Right cardiac atrium (tissue), 5 donors: ENCODE results near the gene SGSM1. TPM values are rescaled to one million over a fixed set of nuclear protein-coding genes. Genes with fewer than 3 reads are reported as not detected.
A peak's percentile ranks its signal among the peaks of the same experiment; 100 is the strongest.

Source experiments
- ATAC-seq, 2 donors: fragments of 200-7000 bp; cut with Tn5 transposase; one replicate each; pipeline versions ENCODE4 v1.8.0 to v1.9.1; 2020; ENCODE audit warnings: moderate library complexity in 2 of 2, mild to moderate bottlenecking in 1 of 2
- DNase-seq, 3 donors: peaks; one replicate each; pipeline ENCODE4 v3.0.0-alpha.2; 2020
- H3K27ac ChIP-seq: one replicate; pipeline ENCODE4 v1.5.1; 2013; ENCODE audit warnings: mild to moderate bottlenecking, low read length, control low read depth, moderate library complexity
- H3K27me3 ChIP-seq: one replicate; pipeline ENCODE4 v1.6.1; 2013; ENCODE audit not compliant: control insufficient read depth, insufficient read depth
- H3K4me1 ChIP-seq: one replicate; pipeline ENCODE4 v1.6.1; 2013; ENCODE audit warnings: low read length; ENCODE audit not compliant: control insufficient read depth, insufficient read depth
- H3K4me3 ChIP-seq: one replicate; pipeline ENCODE4 v1.5.1; 2013; ENCODE audit warnings: low read length, control low read depth
- H3K9me3 ChIP-seq: one replicate; pipeline ENCODE4 v1.6.1; 2013; ENCODE audit warnings: low read length; ENCODE audit not compliant: control insufficient read depth
- WGBS: extraction: QIAGEN DNeasy Blood & Tissue Kit; methylation state at CpG from one replicate; pipeline ENCODE4 v1.1.7; 2013; 5-methylcytosine and 5-hydroxymethylcytosine counted together
- intact Hi-C, 4 donors: fragments of 100-400 bp; cut with DNase I; formaldehyde crosslinking; loops; one replicate each; pipeline versions ENCODE4 v1.11.0 to v1.14.0; 2022 to 2023
- polyA plus RNA-seq: library from polyadenylated mRNA; stranded (reverse); fragments of 200-250 nt; gene quantifications from one replicate; pipeline ENCODE4 v1.2.3, GENCODE V29; 2013
- total RNA-seq, 4 donors: library from RNA; stranded (reverse); fragmentation: NEBNext Ultra II Directional; extraction: Animal tissue kit (Norgen Biotek cat#: 25700); gene quantifications; one replicate each; pipeline ENCODE4 v1.2.1, GENCODE V29; 2021
- donor health status: healthy with polysubstance abuse.
- donor health status: DM: no; HTN: yes; CAD: no.
- donor health status: DM: no; HTN: no; CAD: no.
- donor health status: DM: no; HTN: yes; CAD: no; lungs with severe emphysema.
- donor health status: DM: yes; HTN: yes; CAD: no.

Gene SGSM1
- total and polyA plus RNA-seq, 5 donors = 15.0 to 47.5 (median 33.1) TPM

GRCh38 chr22:24952837-24953383 is 146.9 kb downstream of the SGSM1 start:
- H3K27me3 ChIP-seq = no peaks in the 10 kb centered on the region
- DNase-seq = peak in 2 of 3 donors; percentile 60 to 61
- WGBS = 1% methylated on average over 35 of the region's 35 CpGs
- intact Hi-C loops = loop anchor here (1.0 to 5.0 kb wide), 3 partner anchors 74 to 96 kb away; no protein-coding TSS in a partner anchor
- ATAC-seq = peak; percentile 42 to 46
- H3K4me3 ChIP-seq = peak overlapping the region; percentile 61
- H3K4me1 ChIP-seq = no peaks in the 10 kb centered on the region
- no peaks in the 10 kb centered on the region for H3K9me3 ChIP-seq
- peak overlapping the region; percentile 52 for H3K27ac ChIP-seq

- peak; percentile 31 to 66 for ATAC-seq
- intact Hi-C loops = loop anchor here (2.0 to 5.0 kb wide), 2 partner anchors 74 to 95 kb away; no protein-coding TSS in a partner anchor
Observed at GRCh38 chr22:24953384-24954113, 147.5 kb downstream of the SGSM1 start.

GRCh38 chr22:24954114-24954463 is 148.1 kb downstream of the SGSM1 start:
- peak overlapping the region; percentile 39 for H3K27ac ChIP-seq
- DNase-seq = no peak
- 43% methylated on average over 4 of the region's 4 CpGs for WGBS
- H3K9me3 ChIP-seq = no peaks in the 10 kb centered on the region
- no peaks in the 10 kb centered on the region for H3K27me3 ChIP-seq
- peak overlapping the region; percentile 61 for H3K4me3 ChIP-seq
- intact Hi-C loops = loop anchor here in 2 of 4 donors (5.0 kb wide), 1 partner anchor 73 kb away; no protein-coding TSS in a partner anchor
- no peaks in the 10 kb centered on the region for H3K4me1 ChIP-seq
- ATAC-seq = no peak

More at GRCh38 chr22:24953384-24954113, 147.5 kb downstream of the SGSM1 start:
- WGBS = 6% methylated on average over 47 of the region's 47 CpGs
- DNase-seq = peak; percentile 73 to 81 (median 80)
- H3K27me3 ChIP-seq = no peaks in the 10 kb centered on the region
- peak overlapping the region; percentile 61 for H3K4me3 ChIP-seq
- H3K9me3 ChIP-seq = no peaks in the 10 kb centered on the region
- peak overlapping the region; percentile 52 for H3K27ac ChIP-seq
- H3K4me1 ChIP-seq = no peaks in the 10 kb centered on the region

GRCh38 chr22:24954856-24955255 is 148.8 kb downstream of the SGSM1 start:
- DNase-seq = no peak
- intact Hi-C loops = loop anchor here in 2 of 4 donors (5.0 kb wide), 2 partner anchors 42 to 72 kb away; no protein-coding TSS in a partner anchor
- WGBS = 91% methylated on average over 8 of the region's 8 CpGs
- no peaks in the 10 kb centered on the region for H3K4me1 ChIP-seq
- H3K27ac ChIP-seq = no peak overlapping the region
- H3K9me3 ChIP-seq = no peaks in the 10 kb centered on the region
- H3K4me3 ChIP-seq = no peak overlapping the region
- no peak for ATAC-seq
- H3K27me3 ChIP-seq = no peaks in the 10 kb centered on the region

GRCh38 chr22:24957043-24957442 is 151.0 kb downstream of the SGSM1 start:
- 80% methylated on average over 2 of the region's 2 CpGs for WGBS
- no peaks in the 10 kb centered on the region for H3K4me1 ChIP-seq
- H3K27me3 ChIP-seq = no peaks in the 10 kb centered on the region
- H3K4me3 ChIP-seq = no peak overlapping the region
- DNase-seq (no peak), ATAC-seq (no peak)
- intact Hi-C loops = loop anchor here in 1 of 4 donors (5.0 kb wide), 1 partner anchor 40 kb away; no protein-coding TSS in a partner anchor
- H3K27ac ChIP-seq = no peak overlapping the region
- no peaks in the 10 kb centered on the region for H3K9me3 ChIP-seq

- 86% methylated on average over 11 of the region's 11 CpGs for WGBS
- ATAC-seq = no peak
- DNase-seq = peak in 1 of 3 donors; percentile 58
- no peaks in the 10 kb centered on the region for H3K27me3 ChIP-seq
- no peaks in the 10 kb centered on the region for H3K9me3 ChIP-seq
- no peak overlapping the region for H3K4me3 ChIP-seq
- peaks cover 4% of the 10 kb centered on the region for H3K4me1 ChIP-seq
- H3K27ac ChIP-seq = no peak overlapping the region
- intact Hi-C loops = no loop called here
Observed at GRCh38 chr22:24961217-24961844, 155.3 kb downstream of the SGSM1 start.

GRCh38 chr22:24962094-24962493 is 156.1 kb downstream of the SGSM1 start:
- intact Hi-C loops = no loop called here
- 92% methylated on average over 8 of the region's 8 CpGs for WGBS
- Histone ChIP-seq H3K27ac (no peak overlapping the region), H3K4me1 (peaks cover 4% of the 10 kb centered on the region), H3K9me3 (no peaks in the 10 kb centered on the region), H3K27me3 (no peaks in the 10 kb centered on the region), H3K4me3 (no peak overlapping the region)
- ATAC-seq (no peak), DNase-seq (no peak)

GRCh38 chr22:24962835-24963234 is 156.8 kb downstream of the SGSM1 start:
- Histone ChIP-seq H3K27me3 (no peaks in the 10 kb centered on the region), H3K4me3 (no peak overlapping the region), H3K4me1 (peaks cover 4% of the 10 kb centered on the region), H3K27ac (no peak overlapping the region), H3K9me3 (no peaks in the 10 kb centered on the region)
- intact Hi-C loops = no loop called here
- DNase-seq = no peak
- 91% methylated on average over 11 of the region's 11 CpGs for WGBS
- no peak for ATAC-seq

- 60% methylated on average over 3 of the region's 3 CpGs for WGBS
- no peak for DNase-seq
- no peaks in the 10 kb centered on the region for H3K27me3 ChIP-seq
- no peak overlapping the region for H3K4me3 ChIP-seq
- peak in 1 of 2 donors; percentile 22 for ATAC-seq
- intact Hi-C loops = no loop called here
- H3K4me1 ChIP-seq = peaks cover 8% of the 10 kb centered on the region
- H3K27ac ChIP-seq = no peak overlapping the region
- H3K9me3 ChIP-seq = no peaks in the 10 kb centered on the region
Observed at GRCh38 chr22:24964441-24964840, 158.4 kb downstream of the SGSM1 start.

- no peak overlapping the region for H3K4me3 ChIP-seq
- peak overlapping the region; percentile 81 for H3K27ac ChIP-seq
- no peaks in the 10 kb centered on the region for H3K27me3 ChIP-seq
- peak; percentile 53 to 58 for ATAC-seq
- DNase-seq = peak in 2 of 3 donors; percentile 68 to 84
- 63% methylated on average over 9 of the region's 9 CpGs for WGBS
- H3K4me1 ChIP-seq = peaks cover 13% of the 10 kb centered on the region
- no peaks in the 10 kb centered on the region for H3K9me3 ChIP-seq
- intact Hi-C loops = no loop called here
Observed at GRCh38 chr22:24965822-24966626, 160.0 kb downstream of the SGSM1 start.
